HG03575 (cell line): ENCODE measurements around the gene GAB3.

Experiments
- ATAC-seq: cut with Tn5 transposase; IDR thresholded peaks from one replicate; pipeline ENCODE4 v1.9.1; 2021; ENCODE audit not compliant: unreplicated experiment, insufficient number of reproducible peaks, low FRiP score; ENCODE audit errors: extremely low read depth

Gene GAB3

GRCh38 chrX:154750301-154751202 lies at the start of gene GAB3:
Gene GAB3, minus strand, starts transcription at chrX:154751077. Its CDS starts 52 bp downstream, at chrX:154751025.
- no peak for ATAC-seq

GRCh38 chrX:154799556-154800348 lies 48.9 kb upstream of the GAB3 start:
- ATAC-seq: no peak

- ATAC-seq: no peak
These were observed 46.1 kb upstream of the GAB3 start for GRCh38 chrX:154797006-154797405.

GRCh38 chrX:154795016-154795415 lies 44.1 kb upstream of the GAB3 start:
- ATAC-seq: no peak

- no peak for ATAC-seq
These were observed 42.4 kb upstream of the GAB3 start for GRCh38 chrX:154793084-154793795.

GRCh38 chrX:154791939-154792338 lies 41.1 kb upstream of the GAB3 start:
- ATAC-seq: no peak

- no peak for ATAC-seq
These were observed 40.6 kb upstream of the GAB3 start for GRCh38 chrX:154791467-154791866.

- ATAC-seq: no peak
These were observed 34.8 kb upstream of the GAB3 start for GRCh38 chrX:154785716-154786115.

GRCh38 chrX:154784149-154784995 lies 33.5 kb upstream of the GAB3 start:
- ATAC-seq: no peak

GRCh38 chrX:154780968-154781367 lies 30.1 kb upstream of the GAB3 start:
- ATAC-seq: no peak

GRCh38 chrX:154779261-154779660 lies 28.4 kb upstream of the GAB3 start:
- no peak for ATAC-seq

- no peak for ATAC-seq
These were observed 25.9 kb upstream of the GAB3 start for GRCh38 chrX:154776753-154777152.

GRCh38 chrX:154775419-154776349 lies 24.8 kb upstream of the GAB3 start:
- ATAC-seq: no peak

GRCh38 chrX:154774622-154775021 lies 23.7 kb upstream of the GAB3 start:
- ATAC-seq: no peak

GRCh38 chrX:154762537-154763296 lies 11.8 kb upstream of the GAB3 start, which contains the start of gene DKC1:
Gene DKC1, plus strand, starts transcription at chrX:154762864. Its CDS starts 102 bp downstream, at chrX:154762966.
- peak; percentile 58 for ATAC-seq

- no peak for ATAC-seq
These were observed 11.2 kb upstream of the GAB3 start for GRCh38 chrX:154761977-154762536.
